Ureter (tissue), 1 donor: ENCODE data around the gene TBC1D22A. TPM values are rescaled to one million over a fixed set of nuclear protein-coding genes. Genes with fewer than 3 reads are reported as not detected.

Experiments
- DNase-seq: peaks from one replicate; pipeline ENCODE4 v3.0.0-alpha.2; 2020; ENCODE audit warnings: low spot score
- total RNA-seq: library from RNA; stranded (reverse); gene quantifications from one replicate; pipeline ENCODE4 v1.2.4, GENCODE V29; 2023
- donor health status: DM: yes; HTN: yes; CAD: no.

Gene TBC1D22A
- total RNA-seq, 1 donor from 2014 or later: 32.6 TPM

GRCh38 chr22:46909237-46910030 is 147.0 kb downstream of the TBC1D22A start:
- no peak for DNase-seq

GRCh38 chr22:46910624-46911023 is 148.2 kb downstream of the TBC1D22A start:
- no peak for DNase-seq

GRCh38 chr22:46911346-46911745 is 148.9 kb downstream of the TBC1D22A start:
- no peak for DNase-seq

- no peak for DNase-seq
Observed at GRCh38 chr22:46913351-46913750, 150.9 kb downstream of the TBC1D22A start.

- no peak for DNase-seq
Observed at GRCh38 chr22:46914481-46914880, 152.0 kb downstream of the TBC1D22A start.

GRCh38 chr22:46914916-46915894 is 152.8 kb downstream of the TBC1D22A start:
- DNase-seq: no peak

- DNase-seq: no peak
Observed at GRCh38 chr22:46915950-46916730, 153.7 kb downstream of the TBC1D22A start.

GRCh38 chr22:46916886-46917770 is 154.7 kb downstream of the TBC1D22A start:
- DNase-seq: no peak

- no peak for DNase-seq
Observed at GRCh38 chr22:46917771-46918101, 155.3 kb downstream of the TBC1D22A start.

- DNase-seq: no peak
Observed at GRCh38 chr22:46918197-46918596, 155.7 kb downstream of the TBC1D22A start.

GRCh38 chr22:46922037-46922436 is 159.6 kb downstream of the TBC1D22A start:
- no peak for DNase-seq

- DNase-seq: no peak
Observed at GRCh38 chr22:46923394-46923793, 160.9 kb downstream of the TBC1D22A start.

- DNase-seq: no peak
Observed at GRCh38 chr22:46925818-46926217, 163.4 kb downstream of the TBC1D22A start.

- DNase-seq: no peak
Observed at GRCh38 chr22:46929046-46929709, 166.7 kb downstream of the TBC1D22A start.

- no peak for DNase-seq
Observed at GRCh38 chr22:46929710-46930204, 167.3 kb downstream of the TBC1D22A start.

- DNase-seq: no peak
Observed at GRCh38 chr22:46931414-46931813, 169.0 kb downstream of the TBC1D22A start.

- DNase-seq: no peak
Observed at GRCh38 chr22:46931881-46932280, 169.4 kb downstream of the TBC1D22A start.

- DNase-seq: no peak
Observed at GRCh38 chr22:46933040-46933930, 170.8 kb downstream of the TBC1D22A start.

- no peak for DNase-seq
Observed at GRCh38 chr22:46934172-46934745, 171.8 kb downstream of the TBC1D22A start.
